ENCODE data around the gene EEPD1. TPM values are rescaled to one million over a fixed set of nuclear protein-coding genes. Genes with fewer than 3 reads are reported as not detected.

The EEPD1 gene
- polyA plus RNA-seq, 2 of the 4 experiments (the other 2 are of a cell fraction): 16.0 to 24.3 TPM

GRCh38 chr7:36298106-36298505, 145.1 kb downstream of the EEPD1 start (continued):
- TF ChIP-seq, protein P1, sequence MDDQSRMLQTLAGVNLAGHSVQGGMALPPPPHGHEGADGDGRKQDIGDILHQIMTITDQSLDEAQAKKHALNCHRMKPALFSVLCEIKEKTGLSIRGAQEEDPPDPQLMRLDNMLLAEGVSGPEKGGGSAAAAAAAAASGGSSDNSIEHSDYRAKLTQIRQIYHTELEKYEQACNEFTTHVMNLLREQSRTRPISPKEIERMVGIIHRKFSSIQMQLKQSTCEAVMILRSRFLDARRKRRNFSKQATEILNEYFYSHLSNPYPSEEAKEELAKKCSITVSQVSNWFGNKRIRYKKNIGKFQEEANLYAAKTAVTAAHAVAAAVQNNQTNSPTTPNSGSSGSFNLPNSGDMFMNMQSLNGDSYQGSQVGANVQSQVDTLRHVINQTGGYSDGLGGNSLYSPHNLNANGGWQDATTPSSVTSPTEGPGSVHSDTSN (IDR thresholded peaks at IDR 0.05): no peak
- TF ChIP-seq SMC3 (IDR thresholded peaks at IDR 0.05): no peak
- TF ChIP-seq HEYL (CRISPR knock-in tag; IDR thresholded peaks at IDR 0.05): no peak
- TF ChIP-seq ZNF302 (CRISPR knock-in tag; IDR thresholded peaks at IDR 0.05): no peak

GRCh38 chr7:36299223-36299774, 146.2 kb downstream of the EEPD1 start:
- no peak overlapping the region for H3K4me3 ChIP-seq
- ChIA-PET CTCF (interaction anchor here (1.0 to 9.0 kb wide), 4 partner anchors 8 to 382 kb away, joined by 3 to 131 read pairs (median 46); no protein-coding TSS in a partner anchor), POLR2A (no interaction called here)
- no peak for ATAC-seq
- no peak overlapping the region for H3K27ac ChIP-seq
- H3K4me2 ChIP-seq: no peak overlapping the region
- peaks cover 31% of the 10 kb centered on the region for H3K4me1 ChIP-seq
- WGBS (ENCODE audit: missing lambda C conversion rate): 95% methylated on average over 17 of the region's 17 CpGs
- FAIRE-seq: no peak
- no peak for DNase-seq (ENCODE audit: low read depth in 1 of 2, low spot score in 1 of 2)
- H3K9me3 ChIP-seq: no peaks in the 10 kb centered on the region
- TF ChIP-seq JUNB (IDR thresholded peaks at IDR 0.05): no peak
- no peak for TF ChIP-seq TP53 (CRISPR knock-in tag; IDR thresholded peaks at IDR 0.05)
- TF ChIP-seq HEYL (CRISPR knock-in tag; IDR thresholded peaks at IDR 0.05): no peak
- TF ChIP-seq JUN (IDR thresholded peaks at IDR 0.05): no peak
- no peak for TF ChIP-seq RARB (CRISPR knock-in tag; IDR thresholded peaks at IDR 0.05)
- TF ChIP-seq, protein P2, sequence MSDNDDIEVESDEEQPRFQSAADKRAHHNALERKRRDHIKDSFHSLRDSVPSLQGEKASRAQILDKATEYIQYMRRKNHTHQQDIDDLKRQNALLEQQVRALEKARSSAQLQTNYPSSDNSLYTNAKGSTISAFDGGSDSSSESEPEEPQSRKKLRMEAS (IDR thresholded peaks at IDR 0.05): no peak
- no peak for TF ChIP-seq FOSL2 (IDR thresholded peaks at IDR 0.05)
- no peak for TF ChIP-seq FOSL2 (CRISPR knock-in tag; IDR thresholded peaks at IDR 0.05)
- no peak for TF ChIP-seq EHF (CRISPR knock-in tag; IDR thresholded peaks at IDR 0.05)
- no peak for TF ChIP-seq USF2 (IDR thresholded peaks at IDR 0.05)
- TF ChIP-seq HMGXB4 (CRISPR knock-in tag; IDR thresholded peaks at IDR 0.05; ENCODE audit: borderline replicate concordance): no peak
- TF ChIP-seq SMC3 (IDR thresholded peaks at IDR 0.05): no peak
- TF ChIP-seq ESRRA (IDR thresholded peaks at IDR 0.05; ENCODE audit: borderline replicate concordance, low read length): no peak
- no peak for TF ChIP-seq ELK1 (IDR thresholded peaks at IDR 0.05; ENCODE audit: low read depth, low read length)
- TF ChIP-seq RFX5 (IDR thresholded peaks at IDR 0.05): no peak
- TF ChIP-seq TFCP2L1 (CRISPR knock-in tag; IDR thresholded peaks at IDR 0.05): no peak

DNA sequence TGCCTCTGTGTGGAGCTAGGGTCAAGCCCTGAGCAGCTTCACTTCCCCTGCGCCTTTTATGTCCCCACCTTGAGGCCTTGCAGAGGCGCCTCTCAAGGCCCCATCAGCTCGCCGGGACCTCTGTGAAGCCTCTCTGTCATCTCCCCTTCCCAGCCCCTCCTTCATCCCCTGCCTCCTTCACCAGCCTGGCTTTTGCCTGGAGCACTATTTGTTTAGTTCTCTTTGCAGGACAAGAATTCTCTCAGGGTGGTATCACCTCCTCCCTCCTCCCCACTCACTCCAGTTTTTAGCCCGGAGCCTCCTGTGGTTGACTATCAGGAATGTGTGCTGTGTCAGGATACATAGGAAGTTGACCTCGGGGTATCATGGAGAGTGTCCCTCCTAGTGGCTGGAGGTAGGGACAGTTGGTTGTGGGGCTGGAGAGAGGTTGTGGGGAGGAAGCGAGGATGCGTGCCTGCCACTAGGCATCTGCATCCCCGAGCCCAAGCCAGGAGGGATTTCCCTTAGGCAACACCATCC, 146.8 kb downstream of the EEPD1 start:
- H3K4me1 ChIP-seq: peaks cover 35% of the 10 kb centered on the region

More for the DNA sequence above, 146.8 kb downstream of the EEPD1 start:
- ChIA-PET CTCF (interaction anchor here (1.0 to 9.0 kb wide), 5 partner anchors 9 to 314 kb away, joined by 3 to 131 read pairs (median 41); no protein-coding TSS in a partner anchor), POLR2A (no interaction called here)
- FAIRE-seq (no peak), DNase-seq (ENCODE audit: low read depth in 1 of 2, low spot score in 1 of 2) (no peak), ATAC-seq (no peak)
- no peak overlapping the region for H3K4me3 ChIP-seq
- 72% methylated on average over 7 of the region's 9 CpGs for WGBS (ENCODE audit: missing lambda C conversion rate)
- no peaks in the 10 kb centered on the region for H3K9me3 ChIP-seq
- no peak overlapping the region for H3K27ac ChIP-seq
- H3K4me2 ChIP-seq: no peak overlapping the region
- TF ChIP-seq NPAS2 (CRISPR knock-in tag; IDR thresholded peaks at IDR 0.05; ENCODE audit: borderline replicate concordance): no peak
- no peak for TF ChIP-seq MYC (IDR thresholded peaks at IDR 0.05; ENCODE audit: borderline replicate concordance, low read length)
- no peak for TF ChIP-seq NR3C1 (IDR thresholded peaks at IDR 0.05)
